Measurements from ENCODE around the gene RASA2.
"Not testable (repeated sequence)": the region's sequence is repeated elsewhere in the genome, so short reads cannot be mapped to it uniquely, and the experiment has no call there.

RASA2 gene

GRCh38 chr3:141618938-141619337 lies 132.1 kb downstream of the RASA2 start:
- in situ Hi-C loops (cut with HindIII; ENCODE audit: low sequenced_read_pairs): no loop called here
- H3K4me3 ChIP-seq (ENCODE audit: low read depth, low read length): no peak overlapping the region
- no peak for DNase-seq (ENCODE audit: low read depth)
- no peak for TF ChIP-seq CTCF (IDR thresholded peaks at IDR 0.05; ENCODE audit: low read depth, low read length, missing control alignments)

GRCh38 chr3:141619450-141619849 lies 132.6 kb downstream of the RASA2 start:
- H3K4me3 ChIP-seq (ENCODE audit: low read depth, low read length): no peak overlapping the region
- in situ Hi-C loops (cut with HindIII; ENCODE audit: low sequenced_read_pairs): no loop called here
- no peak for TF ChIP-seq CTCF (IDR thresholded peaks at IDR 0.05; ENCODE audit: low read depth, low read length, missing control alignments)
- DNase-seq (ENCODE audit: low read depth): no peak

GRCh38 chr3:141623691-141624090 lies 136.9 kb downstream of the RASA2 start:
- no peak overlapping the region for H3K4me3 ChIP-seq (ENCODE audit: low read depth, low read length)
- in situ Hi-C loops (cut with HindIII; ENCODE audit: low sequenced_read_pairs): no loop called here
- DNase-seq (ENCODE audit: low read depth): no peak
- no peak for TF ChIP-seq CTCF (IDR thresholded peaks at IDR 0.05; ENCODE audit: low read depth, low read length, missing control alignments)

GRCh38 chr3:141625506-141625905 lies 138.7 kb downstream of the RASA2 start:
- in situ Hi-C loops (cut with HindIII; ENCODE audit: low sequenced_read_pairs): no loop called here
- no peak for TF ChIP-seq CTCF (IDR thresholded peaks at IDR 0.05; ENCODE audit: low read depth, low read length, missing control alignments)
- DNase-seq (ENCODE audit: low read depth): no peak
- H3K4me3 ChIP-seq (ENCODE audit: low read depth, low read length): no peak overlapping the region

GRCh38 chr3:141628334-141628733 lies 141.5 kb downstream of the RASA2 start:
- in situ Hi-C loops (cut with HindIII; ENCODE audit: low sequenced_read_pairs); H3K4me3 ChIP-seq (ENCODE audit: low read depth, low read length); DNase-seq (ENCODE audit: low read depth): not testable (repeated sequence)

GRCh38 chr3:141628868-141629441 lies 142.1 kb downstream of the RASA2 start:
- DNase-seq (ENCODE audit: low read depth): not testable (repeated sequence)

GRCh38 chr3:141629976-141630375 lies 143.1 kb downstream of the RASA2 start:
- in situ Hi-C loops (cut with HindIII; ENCODE audit: low sequenced_read_pairs): loop anchor here (5.0 kb wide), 1 partner anchor 82 kb away; no protein-coding TSS in a partner anchor
- H3K4me3 ChIP-seq (ENCODE audit: low read depth, low read length): no peak overlapping the region
- no peak for TF ChIP-seq CTCF (IDR thresholded peaks at IDR 0.05; ENCODE audit: low read depth, low read length, missing control alignments)
- DNase-seq (ENCODE audit: low read depth): no peak

More at GRCh38 chr3:141628868-141629441, 142.1 kb downstream of the RASA2 start:
- in situ Hi-C loops (cut with HindIII; ENCODE audit: low sequenced_read_pairs); H3K4me3 ChIP-seq (ENCODE audit: low read depth, low read length): not testable (repeated sequence)

Measured in astrocyte of the cerebellum (primary cell).